Measurements from ENCODE around the gene PAOX.

Gene PAOX

GRCh38 chr10:133396035-133396624 is 17.1 kb downstream of the PAOX start:
- FAIRE-seq = no peak
- DNase-seq (ENCODE audit: insufficient read length, low spot score) = no peak
- TF ChIP-seq CTCF (IDR thresholded peaks at IDR 0.05; ENCODE audit: insufficient read depth, missing control alignments) = no peak

GRCh38 chr10:133397938-133398337 is 18.9 kb downstream of the PAOX start:
- no peak for TF ChIP-seq CTCF (IDR thresholded peaks at IDR 0.05; ENCODE audit: insufficient read depth, missing control alignments)
- FAIRE-seq (no peak), DNase-seq (ENCODE audit: insufficient read length, low spot score) (no peak)

GRCh38 chr10:133399123-133399601 is 20.1 kb downstream of the PAOX start:
- TF ChIP-seq CTCF (IDR thresholded peaks at IDR 0.05; ENCODE audit: insufficient read depth, missing control alignments) = no peak
- DNase-seq (ENCODE audit: insufficient read length, low spot score) = no peak
- no peak for FAIRE-seq

- TF ChIP-seq CTCF (IDR thresholded peaks at IDR 0.05; ENCODE audit: insufficient read depth, missing control alignments) = no peak
- DNase-seq (ENCODE audit: insufficient read length, low spot score) = no peak
- no peak for FAIRE-seq
Observed at GRCh38 chr10:133400624-133401424, 21.8 kb downstream of the PAOX start.

- DNase-seq (ENCODE audit: insufficient read length, low spot score) = no peak
- TF ChIP-seq CTCF (IDR thresholded peaks at IDR 0.05; ENCODE audit: insufficient read depth, missing control alignments) = no peak
- no peak for FAIRE-seq
Observed at GRCh38 chr10:133401500-133401899, 22.4 kb downstream of the PAOX start.

GRCh38 chr10:133401981-133402725 is 23.1 kb downstream of the PAOX start:
- no peak for FAIRE-seq
- DNase-seq (ENCODE audit: insufficient read length, low spot score) = no peak
- no peak for TF ChIP-seq CTCF (IDR thresholded peaks at IDR 0.05; ENCODE audit: insufficient read depth, missing control alignments)

Measured in D721Med (cell line).